SK-N-SH (cell line): ENCODE results near the gene COBL. TPM values are rescaled to one million over a fixed set of nuclear protein-coding genes. Genes with fewer than 3 reads are reported as not detected.

ENCODE experiments used
- CTCF ChIA-PET: fragments of 300-600, 350-600 bp; formaldehyde crosslinking; extraction: SDS; loops from one replicate; lab custom pipeline; 2021; lab: Yijun Ruan, JAX
- POLR2A ChIA-PET: fragments of 350-600 bp; sonication (Branson Sonifier 250); formaldehyde crosslinking; extraction: SDS; loops from one replicate; lab custom pipeline; 2020; ENCODE audit warnings: antibody characterized with exemption, inconsistent platforms; lab: Yijun Ruan, JAX
- DNase-seq: peaks from one replicate; pipeline ENCODE4 v3.0.0; 2012
- H2AFZ ChIP-seq: fragments of 200-600 bp; sonication (generic); 2 replicates; pipeline ENCODE4 v1.8.1; 2016; ENCODE audit warnings: antibody characterized with exemption, mild to moderate bottlenecking, low read depth
- H3F3A ChIP-seq: fragments of 200-600 bp; sonication (generic); replicated peaks from 2 replicates; pipeline ENCODE3; 2016; ENCODE audit warnings: antibody characterized with exemption, mild to moderate bottlenecking; ENCODE audit not compliant: insufficient read depth
- H3K27ac ChIP-seq, 2 experiments: fragments of 200-500 bp in 1 of 2; fragments of 200-600 bp in 1 of 2; sonication (Bioruptor generic) in 1 of 2; sonication (generic), shearing (Covaris generic) in 1 of 2; 2 replicates each; pipeline versions ENCODE4 v1.5.1 to v1.6.1; 2014 to 2016; ENCODE audit warnings: low read depth in 2 of 2, inconsistent platforms in 1 of 2, low read length in 1 of 2, mild to moderate bottlenecking in 1 of 2, mixed read lengths in 1 of 2
- H3K27me3 ChIP-seq: fragments of 200-600 bp; sonication (generic), shearing (Covaris generic); 2 replicates; pipeline ENCODE4 v1.6.1; 2016; ENCODE audit warnings: mixed run types; ENCODE audit not compliant: insufficient read depth
- H3K36me3 ChIP-seq, 2 experiments: fragments of 200-500 bp in 1 of 2; fragments of 200-600 bp in 1 of 2; sonication (Bioruptor generic) in 1 of 2; sonication (generic) in 1 of 2; replicated peaks in 1 of 2; 2 replicates each; pipeline versions ENCODE3 to v1.5.1; 2014 to 2016; ENCODE audit warnings: low read length in 1 of 2, mild to moderate bottlenecking in 1 of 2; ENCODE audit not compliant: insufficient read depth in 2 of 2, control insufficient read depth in 1 of 2
- H3K4me1 ChIP-seq, 2 experiments: fragments of 200-500 bp in 1 of 2; fragments of 200-600 bp in 1 of 2; sonication (Bioruptor generic) in 1 of 2; sonication (generic), shearing (Covaris generic) in 1 of 2; 2 replicates each; pipeline versions ENCODE4 v1.5.1 to v1.6.1; 2014 to 2016; ENCODE audit warnings: low read depth in 1 of 2, low read length in 1 of 2, mixed run types in 1 of 2; ENCODE audit not compliant: insufficient read depth in 2 of 2, control insufficient read depth in 1 of 2
- H3K4me2 ChIP-seq: fragments of 200-600 bp; sonication (generic), shearing (Covaris generic); 2 replicates; pipeline ENCODE4 v1.6.1; 2017; ENCODE audit warnings: mixed run types
- H3K4me3 ChIP-seq, 2 experiments: fragments of 200-500 bp in 1 of 2; fragments of 200-600 bp in 1 of 2; sonication (Bioruptor generic) in 1 of 2; sonication (generic), shearing (Covaris generic) in 1 of 2; 2 replicates each; pipeline versions ENCODE4 v1.5.1 to v1.8.1; 2014 to 2016; ENCODE audit warnings: low read depth in 2 of 2, inconsistent platforms in 1 of 2, low read length in 1 of 2, mild to moderate bottlenecking in 1 of 2, mixed read lengths in 1 of 2, moderate library complexity in 1 of 2
- H3K79me2 ChIP-seq: fragments of 200-600 bp; sonication (generic); 2 replicates; pipeline ENCODE4 v1.8.1; 2017; ENCODE audit warnings: mild to moderate bottlenecking; ENCODE audit not compliant: insufficient read depth
- H3K9ac ChIP-seq: fragments of 200-600 bp; sonication (generic); 2 replicates; pipeline ENCODE4 v1.6.1; 2017; ENCODE audit warnings: mixed run types
- H3K9me2 ChIP-seq: fragments of 200-600 bp; sonication (generic); 2 replicates; pipeline ENCODE4 v1.6.1; 2017; ENCODE audit warnings: mixed run types
- H3K9me3 ChIP-seq: fragments of 200-600 bp; sonication (generic); 2 replicates; pipeline ENCODE4 v1.6.1; 2017; ENCODE audit warnings: mixed run types, mild to moderate bottlenecking, moderate library complexity
- H4K20me1 ChIP-seq: fragments of 200-600 bp; sonication (generic); 2 replicates; pipeline ENCODE4 v1.6.1; 2017; ENCODE audit warnings: mild to moderate bottlenecking, mixed run types; ENCODE audit not compliant: insufficient read depth
- CHD2 ChIP-seq: fragments of 150-350 bp; IDR thresholded peaks from 2 replicates; pipeline ENCODE4 v1.6.1; 2018; ENCODE audit warnings: low read length; ENCODE audit not compliant: partially characterized antibody
- EZH2phosphoT487 ChIP-seq: fragments of 200-600 bp; sonication (generic); IDR thresholded peaks from 2 replicates; pipeline ENCODE4 v1.6.1; 2017; ENCODE audit warnings: low read depth, mixed run types, mild to moderate bottlenecking, antibody characterized with exemption, moderate library complexity, borderline replicate concordance
- FOSL2 ChIP-seq: IDR thresholded peaks from 2 replicates; pipeline ENCODE4 v1.4.0; 2012; ENCODE audit warnings: low read depth, mild to moderate bottlenecking, moderate library complexity, borderline replicate concordance
- FOXM1 ChIP-seq: IDR thresholded peaks from 2 replicates; pipeline ENCODE4 v1.4.0; 2012; ENCODE audit warnings: low read depth, mild to moderate bottlenecking
- GABPA ChIP-seq: IDR thresholded peaks from 2 replicates; pipeline ENCODE4 v1.4.0; 2012; ENCODE audit warnings: low read depth, mild to moderate bottlenecking
- JUND ChIP-seq: IDR thresholded peaks from 2 replicates; pipeline ENCODE4 v1.4.0; 2012
- MEF2A ChIP-seq: IDR thresholded peaks from 2 replicates; pipeline ENCODE4 v1.4.0; 2012; ENCODE audit warnings: low read depth, borderline replicate concordance
- MXI1 ChIP-seq: IDR thresholded peaks from 2 replicates; pipeline ENCODE4 v1.6.1; 2012; ENCODE audit warnings: mild to moderate bottlenecking, low read depth, low read length, improper control_type of control experiment
- NFIC ChIP-seq: IDR thresholded peaks from 2 replicates; pipeline ENCODE4 v1.4.0; 2012; ENCODE audit warnings: borderline replicate concordance
- POLR2AphosphoS5 ChIP-seq: IDR thresholded peaks from 2 replicates; pipeline ENCODE4 v1.6.1; 2012; ENCODE audit warnings: low read depth, low read length
- RAD21 ChIP-seq: IDR thresholded peaks from 2 replicates; pipeline ENCODE4 v1.6.1; 2012; ENCODE audit warnings: mild to moderate bottlenecking, low read length
- RCOR1 ChIP-seq: fragments of 150-350 bp; IDR thresholded peaks from 2 replicates; pipeline ENCODE4 v1.6.1; 2017; ENCODE audit warnings: antibody characterized with exemption, low read length
- RXRA ChIP-seq: IDR thresholded peaks from 2 replicates; pipeline ENCODE4 v1.4.0; 2012; ENCODE audit warnings: low read depth, mild to moderate bottlenecking, borderline replicate concordance
- TAF1 ChIP-seq: IDR thresholded peaks from 2 replicates; pipeline ENCODE4 v1.6.1; 2012; ENCODE audit warnings: low read depth, mild to moderate bottlenecking, low read length, moderate library complexity, borderline replicate concordance
- TCF12 ChIP-seq: IDR thresholded peaks from 2 replicates; pipeline ENCODE4 v1.4.0; 2012
- WGBS: methylation state at CpG from one replicate; pipeline ENCODE4 v1.1.6; 2017; ENCODE audit warnings: low lambda C conversion rate; 5-methylcytosine and 5-hydroxymethylcytosine counted together
- polyA plus RNA-seq, 3 experiments: library from polyadenylated mRNA; depleted of rRNA; stranded (reverse); fragments of >200 nt; gene quantifications; 2 replicates each; pipeline ENCODE4 v1.2.3, GENCODE V29; 2012
- TF ChIP-seq, protein P1 (sequence below): IDR thresholded peaks from 2 replicates; pipeline ENCODE4; 2012
- TF ChIP-seq, protein P2 (sequence below): IDR thresholded peaks from 2 replicates; pipeline ENCODE4 v1.4.0; 2012; ENCODE audit warnings: low read depth, borderline replicate concordance

COBL gene
- polyA plus RNA-seq, 1 of the 3 experiments (the other 2 are of a cell fraction), result under 0.01 TPM

- 1% methylated on average over 5 of the region's 5 CpGs for WGBS
Measured at GRCh38 chr7:50974240-50974639, 342.4 kb downstream of the COBL start.

GRCh38 chr7:50973814-50974213 lies 342.8 kb downstream of the COBL start:
- TF ChIP-seq FOXM1 (no peak), FOSL2 (no peak)
- Histone ChIP-seq H4K20me1 (no peaks in the 10 kb centered on the region), H3K9me3 (no peaks in the 10 kb centered on the region), H3K4me3 (no peak overlapping the region), H2AFZ (no peak overlapping the region), H3K79me2 (no peaks in the 10 kb centered on the region), H3F3A (no peaks in the 10 kb centered on the region), H3K9ac (no peak overlapping the region), H3K27me3 (peaks cover 77% of the 10 kb centered on the region; the same call in 1 of the 2 replicates), H3K4me2 (no peak overlapping the region), H3K27ac (no peak overlapping the region), H3K36me3 (no peaks in the 10 kb centered on the region), H3K4me1 (no peaks in the 10 kb centered on the region), H3K9me2 (no peaks in the 10 kb centered on the region)
- 8% methylated on average over 6 of the region's 6 CpGs for WGBS
- ChIA-PET CTCF (no interaction called here), POLR2A (no interaction called here)
- DNase-seq, result no peak

More at GRCh38 chr7:50974240-50974639, 342.4 kb downstream of the COBL start:
- Histone ChIP-seq H3K4me3 (no peak overlapping the region), H3K27me3 (peaks cover 79% of the 10 kb centered on the region; the same call in 1 of the 2 replicates), H2AFZ (no peak overlapping the region), H3K4me1 (no peaks in the 10 kb centered on the region), H3K9ac (no peak overlapping the region), H3K9me2 (no peaks in the 10 kb centered on the region), H3K9me3 (no peaks in the 10 kb centered on the region), H3K36me3 (no peaks in the 10 kb centered on the region), H3F3A (no peaks in the 10 kb centered on the region), H3K4me2 (no peak overlapping the region), H3K79me2 (no peaks in the 10 kb centered on the region), H3K27ac (no peak overlapping the region), H4K20me1 (no peaks in the 10 kb centered on the region)
- DNase-seq, result no peak
- no peak for TF ChIP-seq RXRA
- TF ChIP-seq RAD21, result no peak
- TF ChIP-seq, protein P1, sequence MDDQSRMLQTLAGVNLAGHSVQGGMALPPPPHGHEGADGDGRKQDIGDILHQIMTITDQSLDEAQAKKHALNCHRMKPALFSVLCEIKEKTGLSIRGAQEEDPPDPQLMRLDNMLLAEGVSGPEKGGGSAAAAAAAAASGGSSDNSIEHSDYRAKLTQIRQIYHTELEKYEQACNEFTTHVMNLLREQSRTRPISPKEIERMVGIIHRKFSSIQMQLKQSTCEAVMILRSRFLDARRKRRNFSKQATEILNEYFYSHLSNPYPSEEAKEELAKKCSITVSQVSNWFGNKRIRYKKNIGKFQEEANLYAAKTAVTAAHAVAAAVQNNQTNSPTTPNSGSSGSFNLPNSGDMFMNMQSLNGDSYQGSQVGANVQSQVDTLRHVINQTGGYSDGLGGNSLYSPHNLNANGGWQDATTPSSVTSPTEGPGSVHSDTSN, result no peak
- no peak for TF ChIP-seq GABPA
- TF ChIP-seq FOXM1, result no peak
- no peak for TF ChIP-seq TCF12
- TF ChIP-seq JUND, result no peak
- no peak for TF ChIP-seq NFIC
- no peak for TF ChIP-seq POLR2AphosphoS5
- TF ChIP-seq, protein P2, sequence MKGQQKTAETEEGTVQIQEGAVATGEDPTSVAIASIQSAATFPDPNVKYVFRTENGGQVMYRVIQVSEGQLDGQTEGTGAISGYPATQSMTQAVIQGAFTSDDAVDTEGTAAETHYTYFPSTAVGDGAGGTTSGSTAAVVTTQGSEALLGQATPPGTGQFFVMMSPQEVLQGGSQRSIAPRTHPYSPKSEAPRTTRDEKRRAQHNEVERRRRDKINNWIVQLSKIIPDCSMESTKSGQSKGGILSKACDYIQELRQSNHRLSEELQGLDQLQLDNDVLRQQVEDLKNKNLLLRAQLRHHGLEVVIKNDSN, result no peak
- TF ChIP-seq RCOR1, result no peak
- no peak for TF ChIP-seq MEF2A
- TF ChIP-seq FOSL2, result no peak
- TF ChIP-seq CHD2, result no peak
- TF ChIP-seq EZH2phosphoT487, result no peak
- no peak for TF ChIP-seq TAF1
- TF ChIP-seq MXI1, result no peak
- ChIA-PET CTCF (no interaction called here), POLR2A (no interaction called here)
